ENCODE measurements around the gene ZSCAN22.

ZSCAN22 gene

DNA sequence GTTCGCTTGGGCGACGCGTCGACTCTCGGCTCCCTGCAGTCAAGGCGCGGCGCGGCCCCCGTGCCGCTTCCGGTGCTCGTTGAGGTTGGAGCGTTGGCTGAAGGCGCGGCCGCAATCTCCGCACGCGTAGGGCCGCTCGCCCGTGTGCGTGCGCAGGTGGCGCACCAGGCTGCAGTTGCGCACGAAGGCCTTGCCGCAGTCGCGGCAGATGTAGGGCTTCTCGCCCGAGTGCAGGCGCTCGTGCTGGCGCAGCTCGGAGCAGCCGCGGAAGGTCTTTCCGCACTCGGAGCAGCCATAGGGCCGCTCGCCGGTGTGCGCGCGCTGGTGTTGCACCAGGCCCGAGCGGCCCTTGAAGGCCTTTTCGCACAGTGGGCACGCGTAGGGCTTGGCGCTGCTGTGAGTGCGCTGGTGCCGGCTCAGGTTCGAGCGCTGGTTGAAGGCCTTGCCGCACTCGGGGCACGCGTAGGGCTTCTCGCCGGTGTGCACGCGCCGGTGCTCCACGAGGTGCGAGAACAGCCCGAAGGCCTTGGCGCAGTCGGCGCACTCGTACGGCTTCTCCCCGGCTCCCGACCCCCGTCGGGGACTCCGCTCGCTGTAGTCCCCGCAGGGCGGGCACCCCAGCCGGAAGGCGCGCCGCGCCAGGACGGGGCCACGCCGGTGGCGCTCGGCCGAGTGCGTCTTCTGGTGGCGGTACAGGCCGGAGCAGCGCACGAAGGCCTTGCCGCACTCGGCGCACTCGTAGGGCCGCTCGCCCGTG is 41.1 kb downstream of the ZSCAN22 start:
- no peak overlapping the region for H4K91ac ChIP-seq (ENCODE audit: low read depth, low read length)
- H3K36me3 ChIP-seq (ENCODE audit: control insufficient read depth in 1 of 2, insufficient read depth in 2 of 2, low read length in 2 of 2) = peaks cover 7 to 8% of the 10 kb centered on the region in 2 experiments
- no peaks in the 10 kb centered on the region for H3K9me3 ChIP-seq (ENCODE audit: insufficient read depth, low read depth, low read length)
- no peaks in the 10 kb centered on the region for H3K79me2 ChIP-seq (ENCODE audit: control insufficient read depth, insufficient read depth, low read length, poor library complexity)
- H3K4ac ChIP-seq (ENCODE audit: low read depth, low read length) = no peak overlapping the region
- H3K14ac ChIP-seq (ENCODE audit: low read length) = no peak overlapping the region
- no peak overlapping the region for H3K18ac ChIP-seq (ENCODE audit: low read length)
- H3K27ac ChIP-seq (ENCODE audit: low read depth, low read length) = no peak overlapping the region
- H4K8ac ChIP-seq (ENCODE audit: low read depth, low read length) = no peak overlapping the region
- no peak overlapping the region for H2BK5ac ChIP-seq (ENCODE audit: low read depth, low read length, poor library complexity)
- no peak overlapping the region for H3K4me3 ChIP-seq (ENCODE audit: low read depth, low read length)
- WGBS (ENCODE audit: extremely low coverage, insufficient coverage, insufficient read length) = no CpG with 5 or more reads among the region's 106 CpGs
- no peak overlapping the region for H2BK12ac ChIP-seq (ENCODE audit: low read length)
- no peak overlapping the region for H2AFZ ChIP-seq (ENCODE audit: insufficient read depth, low read length, poor library complexity)
- H3K27me3 ChIP-seq (ENCODE audit: insufficient read depth, low read length) = no peaks in the 10 kb centered on the region
- H3K79me1 ChIP-seq (ENCODE audit: low read length) = peaks cover 1% of the 10 kb centered on the region
- H4K12ac ChIP-seq (ENCODE audit: low read depth, low read length) = no peak overlapping the region
- H3K9ac ChIP-seq (ENCODE audit: low read length) = no peak overlapping the region
- H3K23ac ChIP-seq (ENCODE audit: low read length) = no peak overlapping the region
- no peak overlapping the region for H2BK120ac ChIP-seq (ENCODE audit: insufficient read depth, low read length, poor library complexity)
- DNase-seq = no peak
- peaks cover 3 to 6% of the 10 kb centered on the region in 2 experiments for H3K4me1 ChIP-seq (ENCODE audit: control insufficient read depth in 1 of 2, insufficient read depth in 2 of 2, low read length in 2 of 2)
- H3K4me2 ChIP-seq (ENCODE audit: low read length) = no peak overlapping the region
- no peak overlapping the region for H2AK5ac ChIP-seq (ENCODE audit: low read length)

DNA sequence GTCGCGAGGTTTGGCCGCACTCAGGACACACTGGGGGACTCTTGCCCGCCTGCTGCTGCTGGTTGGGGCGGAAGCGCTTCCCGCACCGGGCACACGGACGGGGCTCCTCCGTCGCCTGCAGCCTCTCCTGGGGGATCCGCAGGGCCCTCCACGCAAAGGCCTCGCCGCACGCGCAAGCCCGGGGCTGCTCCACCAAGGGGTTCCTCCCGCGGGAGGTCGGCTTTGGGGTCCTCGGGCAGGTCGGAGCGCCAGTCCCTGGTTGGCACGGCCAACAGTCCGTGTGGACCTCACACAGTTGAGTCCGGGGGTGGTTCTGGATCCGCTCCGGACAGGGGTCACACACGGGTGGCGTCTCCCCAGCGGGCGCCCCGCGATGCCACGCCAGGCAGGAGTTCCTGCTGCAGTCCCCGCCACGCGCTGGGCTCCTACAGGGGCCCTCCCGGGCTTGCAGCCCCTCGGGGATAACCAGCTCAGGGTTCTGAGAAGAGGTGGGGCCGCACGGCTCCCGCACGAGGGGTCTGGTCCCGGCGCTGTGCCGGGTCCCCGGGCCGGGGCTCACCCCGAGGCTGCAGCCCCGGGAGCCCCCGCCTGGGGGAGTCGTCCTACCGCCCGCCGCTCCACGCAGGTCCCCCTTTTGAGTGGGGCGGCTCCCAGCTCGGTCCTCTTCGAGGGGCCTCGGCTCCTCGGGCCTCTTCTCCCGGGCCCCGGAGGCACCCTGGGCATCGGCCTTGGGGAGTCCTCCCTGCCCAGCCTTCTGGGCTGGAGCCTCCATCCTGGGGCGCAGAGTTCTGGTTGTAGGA is 42.0 kb downstream of the ZSCAN22 start:
- Histone ChIP-seq H3K79me1 (ENCODE audit: low read length) (no peaks in the 10 kb centered on the region), H3K23ac (ENCODE audit: low read length) (no peak overlapping the region), H3K9me3 (ENCODE audit: insufficient read depth, low read depth, low read length) (no peaks in the 10 kb centered on the region), H3K27ac (ENCODE audit: low read depth, low read length) (no peak overlapping the region), H2AK5ac (ENCODE audit: low read length) (no peak overlapping the region), H2BK12ac (ENCODE audit: low read length) (no peak overlapping the region), H2BK120ac (ENCODE audit: insufficient read depth, low read length, poor library complexity) (no peak overlapping the region), H3K4me3 (ENCODE audit: low read depth, low read length) (no peak overlapping the region), H3K27me3 (ENCODE audit: insufficient read depth, low read length) (no peaks in the 10 kb centered on the region), H3K36me3 (ENCODE audit: control insufficient read depth in 1 of 2, insufficient read depth in 2 of 2, low read length in 2 of 2) (peaks cover 7 to 8% of the 10 kb centered on the region in 2 experiments), H2BK5ac (ENCODE audit: low read depth, low read length, poor library complexity) (no peak overlapping the region), H3K4me2 (ENCODE audit: low read length) (no peak overlapping the region), H3K9ac (ENCODE audit: low read length) (no peak overlapping the region), H3K18ac (ENCODE audit: low read length) (no peak overlapping the region), H3K4ac (ENCODE audit: low read depth, low read length) (no peak overlapping the region), H3K4me1 (ENCODE audit: control insufficient read depth in 1 of 2, insufficient read depth in 2 of 2, low read length in 2 of 2) (peaks cover 3 to 9% of the 10 kb centered on the region in 2 experiments), H2AFZ (ENCODE audit: insufficient read depth, low read length, poor library complexity) (no peak overlapping the region), H4K91ac (ENCODE audit: low read depth, low read length) (no peak overlapping the region), H3K14ac (ENCODE audit: low read length) (no peak overlapping the region), H3K79me2 (ENCODE audit: control insufficient read depth, insufficient read depth, low read length, poor library complexity) (no peaks in the 10 kb centered on the region), H4K12ac (ENCODE audit: low read depth, low read length) (no peak overlapping the region), H4K8ac (ENCODE audit: low read depth, low read length) (no peak overlapping the region)
- DNase-seq = no peak
- WGBS (ENCODE audit: extremely low coverage, insufficient coverage, insufficient read length) = no CpG with 5 or more reads among the region's 68 CpGs

DNA sequence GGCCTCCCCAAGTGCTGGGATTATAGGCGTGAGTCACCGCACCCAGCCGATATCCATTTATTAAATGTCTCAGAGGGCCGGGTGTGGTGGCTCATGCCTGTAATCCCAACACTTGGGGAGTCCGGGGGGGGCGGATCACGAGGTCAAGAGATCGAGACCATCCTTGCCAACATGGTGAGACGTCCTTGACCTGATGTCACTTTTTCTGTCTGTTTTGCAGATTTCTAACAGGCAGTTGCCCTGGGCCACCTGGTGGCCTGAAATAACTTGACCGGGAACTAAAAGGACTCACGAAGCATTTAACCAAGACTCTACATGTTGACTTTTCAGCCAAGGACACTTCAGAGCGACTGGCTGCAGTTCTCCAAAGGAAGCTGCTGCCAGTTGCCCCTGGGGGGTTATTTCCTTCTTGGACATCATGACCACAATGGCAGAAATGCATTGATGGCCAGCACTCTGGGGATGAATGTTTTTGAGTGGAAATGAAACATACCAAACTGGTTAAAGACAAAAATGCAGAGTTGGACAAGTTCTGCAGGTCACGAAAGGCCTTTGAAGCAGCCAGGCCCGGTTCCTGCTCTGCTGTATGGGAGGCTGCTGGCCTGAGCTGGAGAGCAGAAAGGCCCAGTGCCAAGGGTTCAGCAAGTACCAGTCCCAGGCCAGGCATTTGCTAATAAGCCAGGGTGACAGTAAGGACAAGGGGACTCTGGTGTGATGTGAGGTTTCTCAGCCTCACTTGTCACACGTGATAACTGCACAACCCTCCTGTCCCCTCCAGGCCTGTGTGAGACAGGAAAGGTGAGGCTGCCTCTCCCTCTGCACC is 45.7 kb downstream of the ZSCAN22 start:
- Histone ChIP-seq H2BK12ac (ENCODE audit: low read length) (no peak overlapping the region), H3K27ac (ENCODE audit: low read depth, low read length) (no peak overlapping the region), H4K8ac (ENCODE audit: low read depth, low read length) (no peak overlapping the region), H3K27me3 (ENCODE audit: insufficient read depth, low read length) (no peaks in the 10 kb centered on the region), H2AFZ (ENCODE audit: insufficient read depth, low read length, poor library complexity) (no peak overlapping the region), H3K4me1 (ENCODE audit: control insufficient read depth in 1 of 2, insufficient read depth in 2 of 2, low read length in 2 of 2) (peaks cover 3 to 9% of the 10 kb centered on the region in 2 experiments), H3K4me2 (ENCODE audit: low read length) (no peak overlapping the region), H4K91ac (ENCODE audit: low read depth, low read length) (no peak overlapping the region), H2AK5ac (ENCODE audit: low read length) (no peak overlapping the region), H3K36me3 (ENCODE audit: control insufficient read depth in 1 of 2, insufficient read depth in 2 of 2, low read length in 2 of 2) (peaks cover 5 to 8% of the 10 kb centered on the region in 2 experiments), H3K18ac (ENCODE audit: low read length) (no peak overlapping the region), H2BK120ac (ENCODE audit: insufficient read depth, low read length, poor library complexity) (no peak overlapping the region), H3K79me1 (ENCODE audit: low read length) (no peaks in the 10 kb centered on the region), H3K79me2 (ENCODE audit: control insufficient read depth, insufficient read depth, low read length, poor library complexity) (no peaks in the 10 kb centered on the region), H3K4me3 (ENCODE audit: low read depth, low read length) (no peak overlapping the region), H3K4ac (ENCODE audit: low read depth, low read length) (no peak overlapping the region), H3K9ac (ENCODE audit: low read length) (no peak overlapping the region), H2BK5ac (ENCODE audit: low read depth, low read length, poor library complexity) (no peak overlapping the region), H3K23ac (ENCODE audit: low read length) (no peak overlapping the region), H4K12ac (ENCODE audit: low read depth, low read length) (no peak overlapping the region), H3K14ac (ENCODE audit: low read length) (no peak overlapping the region), H3K9me3 (ENCODE audit: insufficient read depth, low read depth, low read length) (no peaks in the 10 kb centered on the region)
- peak in 1 of 2 donors; percentile 14 for DNase-seq
- no CpG with 5 or more reads among the region's 15 CpGs for WGBS (ENCODE audit: extremely low coverage, insufficient coverage, insufficient read length)

DNA sequence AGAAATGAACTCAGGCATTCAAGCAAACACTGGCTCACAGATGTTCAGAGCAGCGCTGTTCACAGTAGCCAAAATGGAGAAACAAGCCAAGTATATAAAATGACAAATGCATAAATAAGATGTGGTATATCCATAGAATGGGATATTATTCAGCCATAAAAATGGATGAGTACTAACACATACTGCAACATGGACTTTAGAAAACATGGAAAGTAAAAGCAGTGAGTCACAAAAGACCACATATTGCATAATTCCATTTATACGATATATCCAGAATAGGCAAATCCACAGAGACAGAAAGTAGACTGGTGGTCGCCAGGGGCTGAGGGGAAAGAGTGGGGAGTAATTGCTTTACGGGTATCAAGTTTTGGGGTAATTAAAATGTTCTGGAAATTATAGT is 47.4 kb downstream of the ZSCAN22 start:
- Histone ChIP-seq H3K9me3 (ENCODE audit: insufficient read depth, low read depth, low read length) (no peaks in the 10 kb centered on the region), H3K18ac (ENCODE audit: low read length) (no peak overlapping the region), H4K12ac (ENCODE audit: low read depth, low read length) (no peak overlapping the region), H4K8ac (ENCODE audit: low read depth, low read length) (no peak overlapping the region), H3K27me3 (ENCODE audit: insufficient read depth, low read length) (no peaks in the 10 kb centered on the region), H2BK120ac (ENCODE audit: insufficient read depth, low read length, poor library complexity) (no peak overlapping the region), H4K91ac (ENCODE audit: low read depth, low read length) (no peak overlapping the region), H3K4me1 (ENCODE audit: control insufficient read depth in 1 of 2, insufficient read depth in 2 of 2, low read length in 2 of 2) (peaks cover 3 to 9% of the 10 kb centered on the region in 2 experiments), H2BK12ac (ENCODE audit: low read length) (no peak overlapping the region), H2BK5ac (ENCODE audit: low read depth, low read length, poor library complexity) (no peak overlapping the region), H3K79me2 (ENCODE audit: control insufficient read depth, insufficient read depth, low read length, poor library complexity) (no peaks in the 10 kb centered on the region), H3K4me2 (ENCODE audit: low read length) (no peak overlapping the region), H3K9ac (ENCODE audit: low read length) (no peak overlapping the region), H3K4me3 (ENCODE audit: low read depth, low read length) (no peak overlapping the region), H3K36me3 (ENCODE audit: control insufficient read depth in 1 of 2, insufficient read depth in 2 of 2, low read length in 2 of 2) (no peaks in the 10 kb centered on the region), H3K27ac (ENCODE audit: low read depth, low read length) (no peak overlapping the region), H3K4ac (ENCODE audit: low read depth, low read length) (no peak overlapping the region), H3K23ac (ENCODE audit: low read length) (no peak overlapping the region), H2AK5ac (ENCODE audit: low read length) (no peak overlapping the region), H3K14ac (ENCODE audit: low read length) (no peak overlapping the region), H3K79me1 (ENCODE audit: low read length) (no peaks in the 10 kb centered on the region), H2AFZ (ENCODE audit: insufficient read depth, low read length, poor library complexity) (no peak overlapping the region)
- no CpG with 5 or more reads among the region's 4 CpGs for WGBS (ENCODE audit: extremely low coverage, insufficient coverage, insufficient read length)
- DNase-seq = no peak

All from trophoblast cell (in vitro differentiated cells and primary cell).